GM13977 (cell line): ENCODE results near the gene RASGEF1B.

Experiments
- DNase-seq: peaks from one replicate; pipeline ENCODE4 v3.0.0; 2012; ENCODE audit warnings: low spot score
- in situ Hi-C: fragments of 300-500 bp; cut with MboI; formaldehyde crosslinking; loops from one replicate; pipeline ENCODE4 v1.12.0; 2022; ENCODE audit warnings: low sequenced_read_pairs, low pct_unique_long_range_greater_than_20kb, mixed read lengths, inconsistent platforms; ENCODE audit not compliant: unreplicated experiment
- TF ChIP-seq, protein P1 (sequence below): IDR thresholded peaks from 2 replicates; pipeline ENCODE4 v1.5.1; 2012; ENCODE audit warnings: mild to moderate bottlenecking, control low read depth; ENCODE audit not compliant: insufficient read depth; ENCODE audit errors: extremely low read depth, missing control alignments

Gene RASGEF1B

DNA sequence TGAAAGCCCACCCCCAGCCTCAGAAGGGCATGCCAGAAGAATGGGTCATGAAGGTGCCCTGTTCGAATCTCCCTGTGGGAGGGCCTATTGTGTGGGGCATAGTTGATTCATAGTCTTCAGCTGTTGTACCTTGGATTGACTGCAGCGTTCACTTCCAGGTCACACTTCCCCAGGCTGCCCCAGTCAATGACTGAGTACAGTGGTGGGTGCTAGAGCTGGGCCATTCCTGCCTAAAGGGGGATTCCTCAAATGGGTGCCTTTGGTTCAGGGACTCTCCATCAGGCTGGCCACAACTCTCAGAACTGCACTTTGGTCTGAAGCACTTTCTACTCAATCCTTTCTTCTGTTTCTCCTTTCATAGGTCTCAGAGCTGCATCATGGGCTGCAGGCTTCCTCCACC, 35.0 kb upstream of the RASGEF1B start:
- DNase-seq = no peak
- in situ Hi-C loops = no loop called here
- TF ChIP-seq, protein P1, sequence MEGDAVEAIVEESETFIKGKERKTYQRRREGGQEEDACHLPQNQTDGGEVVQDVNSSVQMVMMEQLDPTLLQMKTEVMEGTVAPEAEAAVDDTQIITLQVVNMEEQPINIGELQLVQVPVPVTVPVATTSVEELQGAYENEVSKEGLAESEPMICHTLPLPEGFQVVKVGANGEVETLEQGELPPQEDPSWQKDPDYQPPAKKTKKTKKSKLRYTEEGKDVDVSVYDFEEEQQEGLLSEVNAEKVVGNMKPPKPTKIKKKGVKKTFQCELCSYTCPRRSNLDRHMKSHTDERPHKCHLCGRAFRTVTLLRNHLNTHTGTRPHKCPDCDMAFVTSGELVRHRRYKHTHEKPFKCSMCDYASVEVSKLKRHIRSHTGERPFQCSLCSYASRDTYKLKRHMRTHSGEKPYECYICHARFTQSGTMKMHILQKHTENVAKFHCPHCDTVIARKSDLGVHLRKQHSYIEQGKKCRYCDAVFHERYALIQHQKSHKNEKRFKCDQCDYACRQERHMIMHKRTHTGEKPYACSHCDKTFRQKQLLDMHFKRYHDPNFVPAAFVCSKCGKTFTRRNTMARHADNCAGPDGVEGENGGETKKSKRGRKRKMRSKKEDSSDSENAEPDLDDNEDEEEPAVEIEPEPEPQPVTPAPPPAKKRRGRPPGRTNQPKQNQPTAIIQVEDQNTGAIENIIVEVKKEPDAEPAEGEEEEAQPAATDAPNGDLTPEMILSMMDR = no peak

DNA sequence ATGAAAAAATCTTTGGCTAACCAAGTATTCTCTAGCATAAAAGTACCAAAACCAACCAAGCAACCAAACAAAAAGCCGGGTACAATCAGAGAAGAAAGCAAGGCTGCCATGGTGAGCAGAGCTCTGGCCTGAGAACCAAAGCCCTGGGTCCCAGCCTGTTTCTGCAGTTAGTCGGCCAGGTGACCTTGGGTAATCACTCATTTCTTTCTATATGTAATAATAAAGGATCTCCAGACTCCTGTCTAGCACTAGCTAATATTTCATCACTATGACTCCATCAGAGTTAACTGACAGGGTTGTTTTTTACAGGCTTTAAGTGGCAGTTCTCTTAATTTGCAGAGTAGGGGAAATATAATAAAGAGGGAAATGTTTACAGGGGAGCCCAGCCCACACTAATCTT, 34.0 kb upstream of the RASGEF1B start:
- TF ChIP-seq, protein P1 = no peak
- in situ Hi-C loops = no loop called here
- no peak for DNase-seq

DNA sequence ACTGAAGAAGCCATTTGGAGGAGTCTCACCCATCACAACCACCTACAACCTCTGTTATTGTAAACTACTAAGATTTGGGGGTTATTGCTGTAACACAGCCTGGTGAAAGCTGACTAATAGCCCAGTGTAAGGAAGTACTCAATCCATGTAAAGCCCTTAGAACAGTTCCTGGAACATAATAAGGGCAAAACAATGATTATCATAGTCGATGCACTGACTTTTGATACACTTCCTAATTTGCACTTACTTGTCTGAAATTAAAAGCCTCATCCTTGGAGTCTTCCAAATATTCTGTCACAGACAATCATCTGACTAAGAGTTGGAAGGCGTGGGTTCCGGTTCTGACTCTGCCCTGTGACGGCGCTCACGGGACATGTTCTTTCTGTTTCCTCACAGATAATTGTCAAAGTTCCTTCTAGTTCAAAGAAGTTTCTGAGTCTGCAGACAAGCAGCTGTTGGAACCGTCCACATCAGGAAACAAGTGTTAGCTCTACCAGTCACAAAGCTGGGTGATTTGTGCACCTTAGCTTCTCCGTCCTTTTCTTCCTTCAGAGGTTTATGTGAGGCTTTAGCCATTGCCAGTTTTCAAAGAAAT, 33.4 kb upstream of the RASGEF1B start:
- TF ChIP-seq, protein P1 = no peak
- DNase-seq = no peak
- in situ Hi-C loops = no loop called here

DNA sequence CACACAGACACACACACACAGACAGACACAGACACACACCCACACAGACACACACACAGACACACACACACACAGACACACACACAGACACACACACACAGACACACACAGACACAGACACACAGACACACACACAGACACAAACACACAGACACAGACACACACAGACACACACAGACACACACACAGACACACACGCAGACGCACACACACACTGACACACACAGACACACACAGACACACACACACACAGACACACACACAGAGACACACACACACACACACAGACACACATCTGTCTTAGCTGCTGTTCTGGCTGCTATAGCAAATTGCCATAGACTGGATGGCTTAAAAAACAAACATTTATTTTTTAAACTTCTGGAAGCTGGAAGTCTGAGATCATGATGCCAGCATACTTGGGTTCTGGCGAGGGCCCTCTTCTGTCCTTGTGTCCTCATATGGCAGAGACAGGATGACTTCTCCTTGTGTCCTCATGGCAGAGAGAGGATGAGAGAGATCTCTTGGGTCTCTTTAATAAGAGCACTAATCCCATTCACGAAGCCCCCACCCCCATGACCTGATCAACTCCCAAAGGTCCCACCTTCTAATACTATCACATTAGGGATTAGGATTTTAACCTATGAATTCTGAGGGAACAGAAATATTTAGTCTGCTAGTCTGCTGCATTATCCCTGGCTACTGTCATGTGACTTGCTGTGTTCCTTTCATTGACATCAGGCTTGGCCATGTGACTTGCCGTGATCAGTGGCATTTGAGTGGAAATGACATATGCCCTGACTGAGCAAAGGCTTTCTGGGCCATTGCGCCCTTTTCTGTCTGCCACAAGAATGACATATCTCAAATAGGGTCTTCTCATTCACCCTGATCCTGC, 32.7 kb upstream of the RASGEF1B start:
- TF ChIP-seq, protein P1 = no peak
- DNase-seq = no peak
- in situ Hi-C loops = no loop called here

DNA sequence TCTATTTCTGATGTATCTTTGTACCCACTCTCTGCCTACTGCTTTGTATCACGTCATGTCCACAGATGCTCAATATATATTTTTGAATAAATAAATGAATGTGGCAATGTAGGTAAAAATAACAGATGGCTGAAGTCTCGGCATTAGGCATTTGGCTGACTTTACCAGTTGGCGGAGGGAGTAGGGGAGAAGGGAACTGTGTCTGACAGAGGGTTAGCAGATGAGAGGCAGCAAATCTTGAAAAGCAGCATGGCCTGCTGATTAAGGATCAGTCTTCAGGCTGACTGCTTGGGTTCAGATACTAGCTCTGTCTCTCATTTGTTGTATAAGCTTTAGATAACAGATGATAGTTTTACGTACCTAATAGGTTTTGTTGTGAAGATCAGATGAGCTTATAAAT, 31.9 kb upstream of the RASGEF1B start:
- in situ Hi-C loops = no loop called here
- DNase-seq = no peak
- TF ChIP-seq, protein P1 = no peak

DNA sequence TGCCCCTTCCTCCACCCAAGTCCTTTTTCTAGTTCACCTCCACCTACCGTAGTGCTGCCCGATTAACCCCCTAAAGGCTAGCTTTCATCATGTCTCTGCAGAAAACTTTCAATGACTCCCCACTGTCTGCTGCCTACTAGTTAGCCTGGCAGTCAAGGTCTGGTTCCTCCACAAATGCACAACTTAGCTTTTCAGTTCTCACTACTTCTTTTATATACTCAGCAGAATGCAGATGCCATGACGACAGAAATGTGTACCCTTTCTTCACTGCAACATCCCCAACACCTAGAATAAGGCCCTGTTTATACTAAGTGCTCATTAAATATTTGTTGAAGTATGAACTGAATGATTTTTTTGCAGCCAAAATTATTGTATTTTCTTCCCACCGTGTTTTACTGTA, 30.9 kb upstream of the RASGEF1B start:
- in situ Hi-C loops = no loop called here
- DNase-seq = no peak
- TF ChIP-seq, protein P1 = no peak
